NCI-H510A (cell line): ENCODE results near the gene GEMIN5.

Experiments used
- DNase-seq: peaks from one replicate; lab custom pipeline; 2025; lab: John Stamatoyannopoulos, UW

GEMIN5 gene

GRCh38 chr5:154892369-154892771 lies 45.6 kb downstream of the GEMIN5 start:
- no peak for DNase-seq

- DNase-seq: no peak
These were observed 52.6 kb downstream of the GEMIN5 start for GRCh38 chr5:154885439-154885838.

GRCh38 chr5:154884424-154884823 lies 53.6 kb downstream of the GEMIN5 start:
- DNase-seq: no peak

GRCh38 chr5:154881986-154882385 lies 56.0 kb downstream of the GEMIN5 start:
- DNase-seq: no peak

- DNase-seq: no peak
These were observed 59.2 kb downstream of the GEMIN5 start for GRCh38 chr5:154878642-154879335.

GRCh38 chr5:154873791-154874331 lies 64.2 kb downstream of the GEMIN5 start:
- no peak for DNase-seq

GRCh38 chr5:154871734-154872133 lies 66.3 kb downstream of the GEMIN5 start:
- DNase-seq: no peak

GRCh38 chr5:154868702-154869101 lies 69.3 kb downstream of the GEMIN5 start:
- DNase-seq: no peak

GRCh38 chr5:154866841-154867240 lies 71.2 kb downstream of the GEMIN5 start:
- DNase-seq: no peak

GRCh38 chr5:154865466-154866184 lies 72.4 kb downstream of the GEMIN5 start:
- DNase-seq: no peak

GRCh38 chr5:154863291-154864080 lies 74.5 kb downstream of the GEMIN5 start:
- no peak for DNase-seq

GRCh38 chr5:154862766-154863165 lies 75.2 kb downstream of the GEMIN5 start:
- no peak for DNase-seq

- no peak for DNase-seq
These were observed 76.1 kb downstream of the GEMIN5 start for GRCh38 chr5:154861946-154862345.

GRCh38 chr5:154860765-154861164 lies 77.2 kb downstream of the GEMIN5 start:
- no peak for DNase-seq

- no peak for DNase-seq
These were observed 77.9 kb downstream of the GEMIN5 start for GRCh38 chr5:154860123-154860522.

GRCh38 chr5:154858972-154859871 lies 78.8 kb downstream of the GEMIN5 start:
- no peak for DNase-seq

- peak; percentile 93 for DNase-seq
These were observed 79.6 kb downstream of the GEMIN5 start, which contains the start of gene CNOT8 for GRCh38 chr5:154858297-154858971. TSS of gene CNOT8 (plus strand) at chr5:154858627. CDS start at chr5:154863279, 4,652 bp downstream.

GRCh38 chr5:154857530-154858296 lies 80.3 kb downstream of the GEMIN5 start:
- DNase-seq: peak; percentile 86

GRCh38 chr5:154851351-154851750 lies 86.7 kb downstream of the GEMIN5 start:
- DNase-seq: no peak
